Endothelial cell of umbilical vein (primary cell): ENCODE measurements around the gene SERPINA12. TPM values are rescaled to one million over a fixed set of nuclear protein-coding genes. Genes with fewer than 3 reads are reported as not detected.

Experiments
- BruUV-seq: library from RNA; stranded (reverse); fragments of 400-500 nt; replicated peaks from 2 replicates; lab custom pipeline; 2021; lab: Mats Ljungman, UMichigan
- CTCF ChIA-PET: fragments of 300-600, 350-600 bp; sonication (Branson Sonifier 250); formaldehyde crosslinking; loops from one replicate; lab custom pipeline; 2021; ENCODE audit warnings: antibody characterized with exemption, inconsistent platforms; lab: Charles Lee
- POLR2A ChIA-PET: fragments of 300-600, 350-600 bp; sonication (Branson Sonifier 250); formaldehyde crosslinking; loops from one replicate; lab custom pipeline; 2021; ENCODE audit warnings: antibody characterized with exemption, inconsistent platforms; lab: Charles Lee
- DNase-seq: peaks from one replicate; pipeline ENCODE4 v3.0.0-alpha.2; 2011; ENCODE audit warnings: low read depth, low spot score
- FAIRE-seq: peaks from 2 replicates; lab custom pipeline; 2011; peaks lifted over from hg19 to GRCh38; lab: Jason Lieb, UNC
- H2AFZ ChIP-seq: 2 replicates; pipeline ENCODE4 v1.6.0; 2012; ENCODE audit warnings: low read depth, low read length, control low read depth, inconsistent platforms
- H3K27ac ChIP-seq: 2 replicates; pipeline ENCODE4 v1.5.1; 2011; ENCODE audit warnings: low read depth, mild to moderate bottlenecking, control low read depth, low read length, moderate library complexity; ENCODE audit not compliant: insufficient read depth
- H3K27me3 ChIP-seq, 2 experiments: 2 replicates each; pipeline versions ENCODE4 v1.6.0 to v1.6.1; 2011; ENCODE audit warnings: low read length in 2 of 2, mixed read lengths in 1 of 2; ENCODE audit not compliant: control insufficient read depth in 2 of 2, insufficient read depth in 2 of 2
- H3K36me3 ChIP-seq, 2 experiments: 2 replicates in 1 of 2; 3 replicates in 1 of 2; pipeline ENCODE4 v1.5.1; 2011; ENCODE audit warnings: low read length in 2 of 2, mild to moderate bottlenecking in 1 of 2, moderate library complexity in 1 of 2; ENCODE audit not compliant: control insufficient read depth in 2 of 2, insufficient read depth in 2 of 2; ENCODE audit errors: extremely low read depth in 1 of 2
- H3K4me1 ChIP-seq: 3 replicates; pipeline ENCODE4 v1.5.1; 2011; ENCODE audit warnings: mild to moderate bottlenecking, low read length; ENCODE audit not compliant: control insufficient read depth, insufficient read depth; ENCODE audit errors: extremely low read depth
- H3K4me2 ChIP-seq: 2 replicates; pipeline ENCODE4 v1.6.1; 2011; ENCODE audit warnings: low read length, control low read depth, mixed read lengths; ENCODE audit not compliant: insufficient read depth
- H3K4me3 ChIP-seq, 3 experiments: fragments of 200-600 bp in 1 of 3; sonication (generic), shearing (Covaris generic) in 1 of 3; replicated peaks in 1 of 3; 2 replicates each; pipeline ENCODE4 v1.5.1; 2011 to 2016; ENCODE audit warnings: control low read depth in 3 of 3, low read length in 3 of 3, mild to moderate bottlenecking in 2 of 3, inconsistent platforms in 1 of 3, low read depth in 1 of 3, moderate library complexity in 1 of 3; ENCODE audit not compliant: insufficient read depth in 1 of 3
- H3K79me2 ChIP-seq: 2 replicates; pipeline ENCODE4 v1.6.0; 2012; ENCODE audit warnings: low read length, inconsistent platforms; ENCODE audit not compliant: control insufficient read depth, insufficient read depth
- H3K9ac ChIP-seq: replicated peaks from 2 replicates; pipeline ENCODE3; 2011; ENCODE audit warnings: low read length, control low read depth; ENCODE audit not compliant: insufficient read depth; ENCODE audit errors: extremely low read depth
- H3K9me1 ChIP-seq: replicated peaks from 3 replicates; pipeline ENCODE4 v1.6.0; 2011; ENCODE audit warnings: mild to moderate bottlenecking, low read length; ENCODE audit not compliant: control insufficient read depth, insufficient read depth; ENCODE audit errors: extremely low read depth
- H3K9me3 ChIP-seq: replicated peaks from 2 replicates; pipeline ENCODE4 v1.5.1; 2012; ENCODE audit warnings: low read length, inconsistent platforms; ENCODE audit not compliant: control insufficient read depth, insufficient read depth
- H4K20me1 ChIP-seq: replicated peaks from 2 replicates; pipeline ENCODE3; 2011; ENCODE audit warnings: mild to moderate bottlenecking, low read length; ENCODE audit not compliant: control insufficient read depth, insufficient read depth; ENCODE audit errors: extremely low read depth
- CTCF ChIP-seq, 2 donors: IDR thresholded peaks; 1 replicate in 1 of 2; 2 replicates in 1 of 2; pipeline ENCODE4 v1.5.1; 2011; ENCODE audit warnings: low read length in 2 of 2, mild to moderate bottlenecking in 2 of 2, moderate library complexity in 2 of 2, control low read depth in 1 of 2, inconsistent platforms in 1 of 2, low read depth in 1 of 2; ENCODE audit not compliant: insufficient read depth in 1 of 2; ENCODE audit errors: extremely low read depth in 1 of 2
- EZH2 ChIP-seq: IDR thresholded peaks from 2 replicates; pipeline ENCODE4 v1.6.1; 2012; ENCODE audit warnings: borderline replicate concordance, low read depth, mild to moderate bottlenecking, moderate library complexity, low read length, inconsistent platforms; ENCODE audit not compliant: severe bottlenecking
- FOS ChIP-seq: IDR thresholded peaks from 2 replicates; pipeline ENCODE4 v1.6.1; 2011; ENCODE audit warnings: mild to moderate bottlenecking, low read length, moderate library complexity, borderline replicate concordance; ENCODE audit not compliant: insufficient read depth
- GATA2 ChIP-seq: IDR thresholded peaks from 2 replicates; pipeline ENCODE4 v1.7.0; 2011; ENCODE audit warnings: low read depth, mild to moderate bottlenecking, moderate library complexity, mixed read lengths, low read length; ENCODE audit not compliant: insufficient read length, insufficient read depth
- JUN ChIP-seq: IDR thresholded peaks from 2 replicates; pipeline ENCODE4 v1.6.1; 2011; ENCODE audit warnings: borderline replicate concordance, low read depth; ENCODE audit not compliant: insufficient read length, insufficient read depth
- MYC ChIP-seq: IDR thresholded peaks from one replicate; pipeline ENCODE4 v1.6.1; 2011; ENCODE audit warnings: mild to moderate bottlenecking, low read depth, low read length
- POLR2A ChIP-seq: IDR thresholded peaks from 2 replicates; pipeline ENCODE4 v1.6.1; 2012; ENCODE audit warnings: low read depth, mild to moderate bottlenecking, control low read depth, low read length
- POLR2AphosphoS5 ChIP-seq: IDR thresholded peaks from 2 replicates; pipeline ENCODE4 v1.6.1; 2012; ENCODE audit warnings: low read depth, mild to moderate bottlenecking, control low read depth, low read length, moderate library complexity; ENCODE audit not compliant: insufficient read depth
- dilution Hi-C: fragments of 300-500 bp; cut with MboI; formaldehyde crosslinking; loops from one replicate; pipeline ENCODE4 v1.15.0; 2019; ENCODE audit warnings: low sequenced_read_pairs; ENCODE audit not compliant: extremely low pct_ligation_motif_present
- intact Hi-C: fragments of 100-400 bp; cut with micrococcal nuclease; formaldehyde crosslinking; loops from one replicate; pipeline ENCODE4 v1.10.0; 2022
- polyA plus RNA-seq, 4 experiments: library from polyadenylated mRNA; depleted of rRNA in 3 of 4; stranded (reverse) in 3 of 4; unstranded in 1 of 4; fragments of >200 nt; gene quantifications; 2 replicates each; pipeline versions ENCODE4 v1.2.1 to v1.2.3, GENCODE V29; 2011 to 2012; ENCODE audit warnings: missing spikeins in 1 of 4
- total RNA-seq: library from RNA; stranded (reverse); gene quantifications from 2 replicates; pipeline ENCODE4 v1.2.3, GENCODE V29; 2021

The SERPINA12 gene
- total and polyA plus RNA-seq, 2 donors (not counting 3 experiments of a cell fraction or from before 2014, with no cell fraction given) = not detected

GRCh38 chr14:94441130-94441529 is 68.1 kb downstream of the SERPINA12 start:
- CTCF ChIA-PET = no interaction called here
- dilution Hi-C loops (no loop called here), intact Hi-C loops (no loop called here)
- H3K79me2 ChIP-seq = no peaks in the 10 kb centered on the region
- H3K9ac ChIP-seq = no peak overlapping the region
- H2AFZ ChIP-seq = no peak overlapping the region
- TF ChIP-seq JUN = no peak
- no peak for TF ChIP-seq POLR2A
- no peak for TF ChIP-seq MYC
- no peak for TF ChIP-seq EZH2
- no peak for TF ChIP-seq FOS
- TF ChIP-seq CTCF (IDR thresholded peaks at IDR 0.05; ENCODE audit: extremely low read depth in 1 of 2, insufficient read depth in 1 of 2, low read depth in 1 of 2, low read length in 2 of 2) = no peak
- TF ChIP-seq POLR2AphosphoS5 = no peak
- no peak for TF ChIP-seq GATA2
- no peaks in the 10 kb centered on the region for H3K27me3 ChIP-seq
- no peaks in the 10 kb centered on the region for H3K4me1 ChIP-seq
- no peaks in the 10 kb centered on the region for H3K9me1 ChIP-seq
- DNase-seq = no peak
- no peak overlapping the region for H3K4me3 ChIP-seq
- no peak overlapping the region for H3K4me2 ChIP-seq
- H3K27ac ChIP-seq = no peak overlapping the region
- no peaks in the 10 kb centered on the region for H4K20me1 ChIP-seq
- POLR2A ChIA-PET = no interaction called here
- no peaks in the 10 kb centered on the region for H3K9me3 ChIP-seq
- no peaks in the 10 kb centered on the region for H3K36me3 ChIP-seq
- FAIRE-seq = no peak
- BruUV-seq = no TSS peak
